CD4-positive, alpha-beta T cell (primary cell): Measurements from ENCODE around the gene COL5A1. TPM values are rescaled to one million over a fixed set of nuclear protein-coding genes. Genes with fewer than 3 reads are reported as not detected.

Source experiments
- ATAC-seq: fragments of 200-7000 bp; cut with Tn5 transposase; one replicate; pipeline ENCODE4 v1.10.0; 2022; ENCODE audit warnings: mild to moderate bottlenecking; ENCODE audit not compliant: poor library complexity
- CTCF ChIA-PET: fragments of 350-600 bp; sonication (Branson Sonifier 250); formaldehyde crosslinking; loops from one replicate; lab custom pipeline; 2021; ENCODE audit warnings: antibody characterized with exemption, inconsistent platforms; lab: Charles Lee
- POLR2A ChIA-PET: fragments of 350-600 bp; sonication (Branson Sonifier 250); formaldehyde crosslinking; loops from one replicate; lab custom pipeline; 2021; ENCODE audit warnings: antibody characterized with exemption, inconsistent platforms; lab: Charles Lee
- DNase-seq, 14 experiments: peaks; one replicate each; pipeline ENCODE4 v3.0.0-alpha.2; 2013 to 2020; ENCODE audit warnings: mixed read lengths in 2 of 14
- H3K27ac ChIP-seq, 2 donors: one replicate each; pipeline versions ENCODE4 v1.5.1 to v1.7.0; 2013; ENCODE audit warnings: low read length in 2 of 2, low read depth in 1 of 2, mild to moderate bottlenecking in 1 of 2
- H3K27me3 ChIP-seq, 2 experiments: 1 replicate in 1 of 2; 2 replicates in 1 of 2; pipeline versions ENCODE4 v1.6.1 to v1.7.0; 2013; ENCODE audit warnings: low read length in 2 of 2, control low read depth in 1 of 2, mild to moderate bottlenecking in 1 of 2, moderate library complexity in 1 of 2; ENCODE audit not compliant: insufficient read depth in 2 of 2, control insufficient read depth in 1 of 2
- H3K36me3 ChIP-seq: one replicate; pipeline ENCODE4 v1.6.1; 2013; ENCODE audit warnings: low read length, control low read depth; ENCODE audit not compliant: insufficient read depth
- H3K4me1 ChIP-seq: one replicate; pipeline ENCODE4 v1.6.1; 2013; ENCODE audit warnings: low read length, control low read depth; ENCODE audit not compliant: insufficient read depth
- H3K4me3 ChIP-seq: one replicate; pipeline ENCODE4 v1.5.1; 2013; ENCODE audit warnings: mild to moderate bottlenecking, low read length, moderate library complexity
- H3K9me3 ChIP-seq, 2 experiments: 1 replicate in 1 of 2; 2 replicates in 1 of 2; pipeline versions ENCODE4 v1.6.1 to v1.7.0; 2013; ENCODE audit warnings: low read length in 2 of 2, mild to moderate bottlenecking in 2 of 2, control low read depth in 1 of 2, moderate library complexity in 1 of 2; ENCODE audit not compliant: control insufficient read depth in 1 of 2, insufficient read depth in 1 of 2
- H3K27ac Mint-ChIP-seq: one replicate; pipeline ENCODE4 v1.8.0; 2020; ENCODE audit warnings: mixed read lengths
- H3K27me3 Mint-ChIP-seq: one replicate; pipeline ENCODE4 v1.8.0; 2021; ENCODE audit warnings: mixed read lengths
- H3K36me3 Mint-ChIP-seq: one replicate; pipeline ENCODE4 v1.8.0; 2021; ENCODE audit warnings: low read depth, mixed read lengths
- H3K4me1 Mint-ChIP-seq: one replicate; pipeline ENCODE4 v1.8.0; 2021; ENCODE audit warnings: low read depth, mixed read lengths
- H3K4me3 Mint-ChIP-seq: one replicate; pipeline ENCODE4 v1.8.0; 2020; ENCODE audit warnings: mild to moderate bottlenecking, mixed read lengths
- H3K9me3 Mint-ChIP-seq: one replicate; pipeline ENCODE4 v1.8.0; 2020; ENCODE audit warnings: mixed read lengths
- CTCF ChIP-seq: fragments of 200-600 bp; IDR thresholded peaks from one replicate; pipeline ENCODE4 v1.8.0; 2022; ENCODE audit warnings: antibody characterized with exemption, mild to moderate bottlenecking
- intact Hi-C, 2 experiments: fragments of 100-400 bp; cut with DNase I in 1 of 2; cut with micrococcal nuclease in 1 of 2; formaldehyde crosslinking; loops; one replicate each; pipeline versions ENCODE4 v1.15.1 to v1.9.0; 2023 to 2025; cut with DNase I, micrococcal nuclease
- total RNA-seq, 174 experiments: library from RNA in 2 of 174; stranded (reverse) in 2 of 174; gene quantifications; one replicate each; pipeline ENCODE4 v1.2.3 and lab custom pipeline; 2021 to 2026

The COL5A1 gene
- total RNA-seq, 2 experiments from 2014 or later = 0.41 to 0.50 TPM

GRCh38 chr9:134637241-134637640 is 4.4 kb upstream of the COL5A1 start:
- DNase-seq = no peak
- Histone ChIP-seq H3K9me3 (no peaks in the 10 kb centered on the region), H3K36me3 (no peaks in the 10 kb centered on the region), H3K27me3 (peaks cover 5 to 6% of the 10 kb centered on the region in 2 experiments), H3K27ac (no peak overlapping the region), H3K4me1 (peaks cover 3% of the 10 kb centered on the region), H3K4me3 (no peak overlapping the region)
- ChIA-PET CTCF (no interaction called here), POLR2A (no interaction called here)
- Mint-ChIP-seq H3K4me3 (no peak overlapping the region), H3K9me3 (no peaks in the 10 kb centered on the region), H3K27ac (no peak overlapping the region), H3K4me1 (no peaks in the 10 kb centered on the region), H3K27me3 (peaks cover 8% of the 10 kb centered on the region), H3K36me3 (no peaks in the 10 kb centered on the region)
- no peak for ATAC-seq
- no peak for TF ChIP-seq CTCF
- intact Hi-C loops = no loop called here

- ATAC-seq (no peak), DNase-seq (no peak)
- intact Hi-C loops = no loop called here
- peaks cover 13% of the 10 kb centered on the region for H3K27me3 Mint-ChIP-seq
- Histone ChIP-seq H3K4me3 (no peak overlapping the region), H3K27me3 (peaks cover 6 to 9% of the 10 kb centered on the region in 2 experiments), H3K4me1 (peaks cover 8% of the 10 kb centered on the region), H3K27ac (no peak overlapping the region), H3K36me3 (no peaks in the 10 kb centered on the region), H3K9me3 (no peaks in the 10 kb centered on the region)
- H3K9me3 Mint-ChIP-seq = no peaks in the 10 kb centered on the region
- no peak for TF ChIP-seq CTCF
- ChIA-PET CTCF (no interaction called here), POLR2A (no interaction called here)
- no peaks in the 10 kb centered on the region for H3K36me3 Mint-ChIP-seq
- H3K27ac Mint-ChIP-seq = no peak overlapping the region
- H3K4me1 Mint-ChIP-seq = no peaks in the 10 kb centered on the region
- H3K4me3 Mint-ChIP-seq = no peak overlapping the region
These were observed 3.7 kb upstream of the COL5A1 start for GRCh38 chr9:134637696-134638501.

- Mint-ChIP-seq H3K4me3 (no peak overlapping the region), H3K36me3 (no peaks in the 10 kb centered on the region), H3K27me3 (peaks cover 17% of the 10 kb centered on the region), H3K4me1 (no peaks in the 10 kb centered on the region), H3K27ac (no peak overlapping the region), H3K9me3 (no peaks in the 10 kb centered on the region)
- no peaks in the 10 kb centered on the region for H3K9me3 ChIP-seq
- intact Hi-C loops = no loop called here
- no peak for DNase-seq
- TF ChIP-seq CTCF = no peak
- ChIA-PET POLR2A (no interaction called here), CTCF (no interaction called here)
- H3K27me3 ChIP-seq = peaks cover 7 to 11% of the 10 kb centered on the region in 2 experiments
- H3K36me3 ChIP-seq = no peaks in the 10 kb centered on the region
- H3K27ac ChIP-seq = no peak overlapping the region
- no peak overlapping the region for H3K4me3 ChIP-seq
- no peak for ATAC-seq
- H3K4me1 ChIP-seq = peaks cover 8% of the 10 kb centered on the region
These were observed 3.0 kb upstream of the COL5A1 start for GRCh38 chr9:134638502-134639090.
